GM23248 (cell line): ENCODE data around the gene TAF4.

Experiments
- EZH2 ChIP-seq: fragments of 200-600 bp; sonication (generic); IDR thresholded peaks from 2 replicates; pipeline ENCODE4 v1.6.1; 2018; ENCODE audit warnings: antibody characterized with exemption, mild to moderate bottlenecking; ENCODE audit not compliant: insufficient read depth, poor library complexity, severe bottlenecking
- EZH2phosphoT487 ChIP-seq: fragments of 200-600 bp; sonication (generic); IDR thresholded peaks from 2 replicates; pipeline ENCODE4 v1.6.1; 2018; ENCODE audit warnings: antibody characterized with exemption, moderate library complexity, mild to moderate bottlenecking, low read depth; ENCODE audit not compliant: insufficient read depth

- no peak for TF ChIP-seq EZH2
- TF ChIP-seq EZH2phosphoT487 = no peak
Measured at GRCh38 chr20:61977419-61977786, 88.3 kb downstream of the TAF4 start.
